ENCODE results near the gene SPAAR. TPM values are rescaled to one million over a fixed set of nuclear protein-coding genes. Genes with fewer than 3 reads are reported as not detected.
"Not testable (repeated sequence)": the region's sequence is repeated elsewhere in the genome, so short reads cannot be mapped to it uniquely, and the experiment has no call there.

The SPAAR gene
- polyA plus RNA-seq, 1 experiment = 0.32 TPM

GRCh38 chr9:35910613-35911359, 1.5 kb downstream of the SPAAR start:
- Histone ChIP-seq H3K36me3 (ENCODE audit: control insufficient read depth, insufficient read depth, low read length) (no peaks in the 10 kb centered on the region), H3K4me3 (ENCODE audit: low read depth, low read length) (no peak overlapping the region), H3K27me3 (ENCODE audit: control insufficient read depth, insufficient read depth, low read length) (no peaks in the 10 kb centered on the region)
- ChIA-PET CTCF (interaction anchor here (0.9 to 3.7 kb wide), 11 partner anchors 8 to 120 kb away, joined by 3 to 22 read pairs (median 3); partner anchors contain the start of gene SPAG8), POLR2A (interaction anchor here (1.2 kb wide), 1 partner anchor 13 kb away, joined by 3 read pairs; no protein-coding TSS in a partner anchor)
- TF ChIP-seq CTCF (IDR thresholded peaks at IDR 0.05; ENCODE audit: insufficient read depth, low read depth, low read length) = peak; percentile 64
- no peak for DNase-seq (ENCODE audit: low read depth)

- no peak for DNase-seq (ENCODE audit: low read depth)
- no peak overlapping the region for H3K4me3 ChIP-seq (ENCODE audit: low read depth, low read length)
- ChIA-PET POLR2A (interaction anchor here (0.5 to 1.2 kb wide), 2 partner anchors 12 to 672 kb away, joined by 3 read pairs; no protein-coding TSS in a partner anchor), CTCF (interaction anchor here (1.0 to 3.7 kb wide), 10 partner anchors 9 to 100 kb away, joined by 3 to 22 read pairs (median 4); partner anchors contain the start of gene SPAG8)
- no peaks in the 10 kb centered on the region for H3K36me3 ChIP-seq (ENCODE audit: control insufficient read depth, insufficient read depth, low read length)
- no peaks in the 10 kb centered on the region for H3K27me3 ChIP-seq (ENCODE audit: control insufficient read depth, insufficient read depth, low read length)
- no peak for TF ChIP-seq CTCF (IDR thresholded peaks at IDR 0.05; ENCODE audit: insufficient read depth, low read depth, low read length)
Observed at GRCh38 chr9:35911690-35912089, 2.4 kb downstream of the SPAAR start.

GRCh38 chr9:35912791-35913400, 3.6 kb downstream of the SPAAR start:
- Histone ChIP-seq H3K4me3 (ENCODE audit: low read depth, low read length) (no peak overlapping the region), H3K36me3 (ENCODE audit: control insufficient read depth, insufficient read depth, low read length) (no peaks in the 10 kb centered on the region), H3K27me3 (ENCODE audit: control insufficient read depth, insufficient read depth, low read length) (no peaks in the 10 kb centered on the region)
- ChIA-PET CTCF (interaction anchor here (0.8 to 3.7 kb wide), 5 partner anchors 10 to 33 kb away, joined by 3 to 22 read pairs (median 4); no protein-coding TSS in a partner anchor), POLR2A (no interaction called here)
- no peak for TF ChIP-seq CTCF (IDR thresholded peaks at IDR 0.05; ENCODE audit: insufficient read depth, low read depth, low read length)
- no peak for DNase-seq (ENCODE audit: low read depth)

- H3K4me3 ChIP-seq (ENCODE audit: low read depth, low read length); DNase-seq (ENCODE audit: low read depth); H3K27me3 ChIP-seq (ENCODE audit: control insufficient read depth, insufficient read depth, low read length); H3K36me3 ChIP-seq (ENCODE audit: control insufficient read depth, insufficient read depth, low read length); POLR2A ChIA-PET: not testable (repeated sequence)
- CTCF ChIA-PET = interaction anchor here (0.8 to 1.0 kb wide), 2 partner anchors 10 kb away, joined by 3 read pairs; no protein-coding TSS in a partner anchor
Observed at GRCh38 chr9:35913429-35913828, 4.1 kb downstream of the SPAAR start.

- no peaks in the 10 kb centered on the region for H3K27me3 ChIP-seq (ENCODE audit: control insufficient read depth, insufficient read depth, low read length)
- no peak for DNase-seq (ENCODE audit: low read depth)
- H3K4me3 ChIP-seq (ENCODE audit: low read depth, low read length) = no peak overlapping the region
- no peaks in the 10 kb centered on the region for H3K36me3 ChIP-seq (ENCODE audit: control insufficient read depth, insufficient read depth, low read length)
- POLR2A ChIA-PET = no interaction called here
- no peak for TF ChIP-seq CTCF (IDR thresholded peaks at IDR 0.05; ENCODE audit: insufficient read depth, low read depth, low read length)
- CTCF ChIA-PET = no interaction called here
Observed at GRCh38 chr9:35914301-35914807, 5.1 kb downstream of the SPAAR start.
